Uterus (tissue), 4 donors: ENCODE results near the gene PIP4K2A. TPM values are rescaled to one million over a fixed set of nuclear protein-coding genes. Genes with fewer than 3 reads are reported as not detected.

ENCODE experiments used
- DNase-seq, 2 donors: peaks; one replicate each; pipeline ENCODE4 v3.0.0-alpha.2; 2019 to 2020
- H3K27ac ChIP-seq, 2 donors: fragments of 200-600 bp; sonication (generic); 1 replicate in 1 of 2; 2 replicates in 1 of 2; pipeline ENCODE4 v1.5.1; 2016 to 2018
- H3K27me3 ChIP-seq, 2 donors: fragments of 200-600 bp; sonication (generic); one replicate each; pipeline ENCODE4 v1.5.1; 2018 to 2019; ENCODE audit warnings: control low read depth in 1 of 2
- H3K36me3 ChIP-seq, 2 donors: fragments of 200-600 bp; sonication (generic); one replicate each; pipeline ENCODE4 v1.5.1; 2019; ENCODE audit warnings: control low read depth in 1 of 2
- H3K4me1 ChIP-seq, 2 donors: fragments of 200-600 bp; sonication (generic); one replicate each; pipeline ENCODE4 v1.5.1; 2018 to 2019; ENCODE audit warnings: control low read depth in 1 of 2
- H3K4me3 ChIP-seq, 2 donors: fragments of 200-600 bp; sonication (generic); 1 replicate in 1 of 2; 2 replicates in 1 of 2; pipeline ENCODE4 v1.5.1; 2018 to 2019; ENCODE audit warnings: mild to moderate bottlenecking in 1 of 2
- H3K9me3 ChIP-seq, 2 donors: fragments of 200-600 bp; sonication (generic); one replicate each; pipeline ENCODE4 v1.5.1; 2019; ENCODE audit warnings: control low read depth in 1 of 2
- CTCF ChIP-seq, 4 experiments: fragments of 200-600 bp in 2 of 4; fragments of 450-650 bp in 2 of 4; sonication (generic) in 2 of 4; IDR thresholded peaks; one replicate each; pipeline ENCODE4 v1.5.1; 2016 to 2019; ENCODE audit warnings: antibody characterized with exemption in 4 of 4, mild to moderate bottlenecking in 2 of 4, moderate library complexity in 1 of 4
- POLR2A ChIP-seq, 2 donors: fragments of 450-650 bp; IDR thresholded peaks; one replicate each; pipeline ENCODE4 v1.6.1; 2016; ENCODE audit warnings: antibody characterized with exemption in 2 of 2, mild to moderate bottlenecking in 1 of 2, moderate library complexity in 1 of 2
- intact Hi-C: fragments of 100-400 bp; cut with DNase I; formaldehyde crosslinking; loops from one replicate; pipeline ENCODE4 v1.15.1; 2023; ENCODE audit warnings: low total_unique reads
- total RNA-seq, 4 donors: library from RNA; depleted of rRNA in 3 of 4; stranded (reverse); fragments of >200 nt in 3 of 4; gene quantifications; one replicate each; pipeline versions ENCODE4 v1.1.0 to v1.2.4, GENCODE V29; 2014 to 2023
- donor health status: DM: yes; HTN: yes; CAD: no.

The PIP4K2A gene
- total RNA-seq, 4 donors from 2014 or later = 17.4 to 42.4 (median 22.0) TPM

DNA sequence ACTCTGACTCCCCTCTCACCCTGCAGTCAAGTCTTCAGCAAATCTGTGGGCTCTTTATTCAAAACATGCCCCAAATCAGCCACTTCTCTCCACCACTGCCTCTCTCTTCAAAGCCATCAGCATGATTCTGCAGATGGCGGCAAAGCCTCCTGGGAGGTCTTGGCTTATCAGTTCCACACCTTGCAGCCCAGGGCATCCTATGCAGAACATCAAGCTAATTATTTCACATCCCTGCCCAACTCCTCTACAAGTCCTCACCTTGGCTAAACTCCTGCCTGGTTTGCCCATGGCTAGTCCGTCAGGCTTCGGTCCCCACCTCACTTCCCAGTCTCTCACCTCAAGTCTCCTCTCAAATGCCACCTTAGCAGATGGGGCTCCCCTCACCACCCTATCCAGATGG lies 70.2 kb downstream of the PIP4K2A start:
- Histone ChIP-seq H3K27ac (no peak overlapping the region), H3K36me3 (no peaks in the 10 kb centered on the region), H3K9me3 (no peaks in the 10 kb centered on the region), H3K4me3 (no peak overlapping the region), H3K27me3 (no peaks in the 10 kb centered on the region), H3K4me1 (peaks cover 0 to 7% of the 10 kb centered on the region in 2 donors)
- intact Hi-C loops = no loop called here
- TF ChIP-seq CTCF (IDR thresholded peaks at IDR 0.05) = no peak
- no peak for TF ChIP-seq POLR2A (IDR thresholded peaks at IDR 0.05)
- DNase-seq = no peak

GRCh38 chr10:22643775-22644174 lies 70.6 kb downstream of the PIP4K2A start:
- Histone ChIP-seq H3K27me3 (no peaks in the 10 kb centered on the region), H3K4me3 (no peak overlapping the region), H3K27ac (no peak overlapping the region), H3K4me1 (peaks cover 0 to 7% of the 10 kb centered on the region in 2 donors), H3K9me3 (no peaks in the 10 kb centered on the region), H3K36me3 (no peaks in the 10 kb centered on the region)
- no peak for DNase-seq
- intact Hi-C loops = no loop called here
- TF ChIP-seq POLR2A (IDR thresholded peaks at IDR 0.05) (no peak), CTCF (IDR thresholded peaks at IDR 0.05) (no peak)

GRCh38 chr10:22643116-22643515 lies 71.3 kb downstream of the PIP4K2A start:
- no peak for TF ChIP-seq POLR2A (IDR thresholded peaks at IDR 0.05)
- TF ChIP-seq CTCF (IDR thresholded peaks at IDR 0.05) = no peak
- H3K27ac ChIP-seq = no peak overlapping the region
- no peak overlapping the region for H3K4me3 ChIP-seq
- H3K27me3 ChIP-seq = no peaks in the 10 kb centered on the region
- no peaks in the 10 kb centered on the region for H3K36me3 ChIP-seq
- peaks cover 0 to 7% of the 10 kb centered on the region in 2 donors for H3K4me1 ChIP-seq
- intact Hi-C loops = no loop called here
- no peak for DNase-seq
- no peaks in the 10 kb centered on the region for H3K9me3 ChIP-seq

GRCh38 chr10:22641743-22642142 lies 72.6 kb downstream of the PIP4K2A start:
- Histone ChIP-seq H3K4me3 (no peak overlapping the region), H3K27ac (no peak overlapping the region), H3K36me3 (no peaks in the 10 kb centered on the region), H3K9me3 (no peaks in the 10 kb centered on the region), H3K27me3 (no peaks in the 10 kb centered on the region), H3K4me1 (no peaks in the 10 kb centered on the region)
- DNase-seq = no peak
- no peak for TF ChIP-seq POLR2A (IDR thresholded peaks at IDR 0.05)
- intact Hi-C loops = no loop called here

DNA sequence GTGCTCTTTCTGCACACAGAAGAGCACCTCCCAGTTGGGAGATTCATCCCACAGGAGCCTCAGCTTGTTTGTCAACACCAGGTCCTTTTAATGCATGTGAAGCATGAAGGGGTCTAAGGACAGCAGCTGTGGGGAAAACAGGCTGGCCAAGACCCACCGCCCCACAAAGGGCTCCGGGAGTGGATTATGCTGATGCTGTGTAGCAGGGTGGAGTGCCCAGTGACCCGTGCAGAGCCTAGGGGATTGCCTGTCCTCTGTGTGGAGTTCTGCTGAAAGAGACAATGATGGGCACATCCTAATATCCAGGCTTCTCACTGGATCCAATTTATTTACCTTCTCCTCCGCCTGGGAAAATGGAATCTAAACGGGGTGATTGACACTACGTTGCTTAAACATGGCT lies 74.0 kb downstream of the PIP4K2A start:
- Histone ChIP-seq H3K36me3 (no peaks in the 10 kb centered on the region), H3K9me3 (no peaks in the 10 kb centered on the region), H3K4me1 (no peaks in the 10 kb centered on the region), H3K27me3 (no peaks in the 10 kb centered on the region), H3K27ac (no peak overlapping the region), H3K4me3 (no peak overlapping the region)
- no peak for DNase-seq
- intact Hi-C loops = no loop called here
- no peak for TF ChIP-seq CTCF (IDR thresholded peaks at IDR 0.05)
- TF ChIP-seq POLR2A (IDR thresholded peaks at IDR 0.05) = no peak

DNA sequence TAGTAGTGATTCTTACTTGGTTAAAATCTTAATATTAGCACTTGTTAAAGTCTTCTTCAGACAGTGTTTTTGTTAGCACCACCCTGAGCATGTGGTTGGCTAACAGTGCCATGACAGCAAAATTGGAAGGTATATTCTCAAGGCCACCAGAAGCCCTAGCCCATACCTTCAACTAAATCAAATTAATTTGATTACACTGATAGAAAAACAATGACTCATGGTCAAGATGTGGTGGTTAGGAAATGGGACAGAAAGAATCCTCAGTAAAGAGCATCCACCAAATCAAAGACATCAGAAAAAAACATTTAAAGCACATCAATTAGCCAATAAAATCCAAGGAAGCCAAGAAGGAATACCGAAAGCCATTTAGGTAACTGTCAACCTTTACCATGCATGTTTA lies 75.5 kb downstream of the PIP4K2A start:
- no peaks in the 10 kb centered on the region for H3K4me1 ChIP-seq
- H3K4me3 ChIP-seq = no peak overlapping the region
- H3K36me3 ChIP-seq = no peaks in the 10 kb centered on the region
- H3K9me3 ChIP-seq = no peaks in the 10 kb centered on the region
- no peak overlapping the region for H3K27ac ChIP-seq
- DNase-seq = no peak
- intact Hi-C loops = no loop called here
- TF ChIP-seq CTCF (IDR thresholded peaks at IDR 0.05) (no peak), POLR2A (IDR thresholded peaks at IDR 0.05) (no peak)
- H3K27me3 ChIP-seq = no peaks in the 10 kb centered on the region
